Left hindlimb (tissue), 1 donor: ENCODE results near the gene CHCHD3.

Experiments used
- DNase-seq: peaks from one replicate; pipeline ENCODE4 v3.0.0-alpha.2; 2018

CHCHD3 gene

DNA sequence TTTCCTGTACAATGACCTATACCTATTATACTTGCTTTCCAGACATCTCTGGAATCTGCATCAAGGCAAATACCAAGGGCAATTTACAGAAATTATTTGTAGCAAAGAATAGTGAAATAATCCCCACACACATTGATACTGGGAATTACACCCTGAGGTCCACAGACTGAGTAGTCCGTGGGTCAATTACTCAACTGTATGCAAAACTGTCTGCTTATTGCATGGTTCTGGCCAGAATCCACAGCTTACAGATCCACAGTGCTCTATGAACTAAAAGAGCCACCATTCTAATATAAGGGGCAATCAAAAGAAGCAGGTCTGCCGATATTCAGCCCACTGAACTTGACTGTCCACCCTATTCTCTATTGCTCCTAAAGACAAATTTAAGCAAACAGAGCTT, 5.7 kb downstream of the CHCHD3 start:
- DNase-seq: no peak

DNA sequence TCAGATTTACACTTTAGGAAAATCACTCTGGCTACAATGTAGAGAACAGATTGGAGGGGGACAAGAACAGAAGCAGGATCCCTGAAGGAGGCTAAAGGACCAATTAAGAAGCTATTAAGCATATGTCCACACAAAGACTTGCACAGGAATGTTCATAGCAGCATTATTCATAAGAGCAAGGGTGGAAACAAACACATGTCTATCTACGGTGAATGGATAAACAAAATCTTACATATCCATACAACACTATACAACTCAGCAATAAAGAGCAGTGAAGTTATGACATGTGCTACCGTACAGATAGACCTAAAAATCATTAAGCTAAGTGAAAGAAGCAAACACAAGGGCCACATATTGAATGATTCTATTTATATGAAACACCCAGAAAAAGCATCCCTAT, 10.4 kb downstream of the CHCHD3 start:
- DNase-seq: no peak

GRCh38 chr7:133070562-133070961, 11.3 kb downstream of the CHCHD3 start:
- DNase-seq: no peak

DNA sequence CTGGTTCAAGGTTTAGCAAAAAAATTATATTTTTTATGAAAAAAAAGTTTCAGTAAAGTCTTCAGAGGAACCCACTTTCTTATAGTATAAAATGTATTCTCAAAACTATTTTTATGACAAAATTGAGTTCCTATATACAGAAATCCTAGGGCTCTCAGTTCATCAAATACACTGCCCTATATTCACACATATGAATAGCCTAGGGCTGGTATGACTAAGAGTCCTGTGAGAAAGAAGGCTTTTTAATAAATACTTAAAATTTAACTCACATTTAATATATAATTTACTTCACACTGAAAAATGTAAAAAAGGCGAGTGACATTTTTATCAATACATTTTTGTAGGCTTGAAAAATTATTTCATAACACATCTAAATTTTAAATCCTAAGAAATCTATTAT, 16.6 kb downstream of the CHCHD3 start:
- DNase-seq: no peak

DNA sequence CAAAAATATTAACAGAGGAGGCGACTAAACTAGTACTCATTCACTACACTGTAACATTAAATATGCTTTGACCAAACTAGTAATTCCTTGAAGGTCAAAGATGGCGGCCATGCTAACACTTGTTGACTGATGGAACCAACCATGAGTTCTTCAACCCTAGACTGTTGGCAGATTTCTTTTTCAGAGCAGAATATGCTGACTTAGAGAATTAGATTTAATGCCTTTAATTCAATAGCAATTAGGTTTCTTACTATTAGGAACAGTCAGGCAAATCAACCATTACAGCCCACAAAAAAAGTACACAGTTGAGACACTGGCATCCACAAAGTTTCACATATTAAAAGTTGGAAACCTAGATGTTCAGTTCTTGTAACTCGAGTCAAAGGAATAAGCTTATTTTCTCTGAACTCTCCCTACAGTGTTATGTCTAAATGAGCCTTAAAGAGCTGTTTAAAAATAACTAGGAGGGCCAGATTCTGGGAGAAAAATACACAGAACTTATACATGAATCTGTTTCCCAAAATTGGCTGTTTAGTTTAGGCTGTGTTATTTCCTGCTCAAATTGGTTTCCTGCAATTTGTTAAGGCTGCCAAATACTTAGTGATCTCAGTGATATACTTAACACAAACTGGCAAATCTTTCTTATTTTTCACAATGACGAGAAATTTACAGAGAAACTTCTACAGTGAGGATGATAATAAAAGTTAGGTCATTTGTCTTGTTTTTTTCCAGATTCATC, 17.6 kb downstream of the CHCHD3 start:
- no peak for DNase-seq

GRCh38 chr7:133061792-133062191, 20.1 kb downstream of the CHCHD3 start:
- no peak for DNase-seq

GRCh38 chr7:133061357-133061756, 20.5 kb downstream of the CHCHD3 start:
- DNase-seq: no peak

- DNase-seq: no peak
These were observed 21.9 kb downstream of the CHCHD3 start for GRCh38 chr7:133060004-133060403.

DNA sequence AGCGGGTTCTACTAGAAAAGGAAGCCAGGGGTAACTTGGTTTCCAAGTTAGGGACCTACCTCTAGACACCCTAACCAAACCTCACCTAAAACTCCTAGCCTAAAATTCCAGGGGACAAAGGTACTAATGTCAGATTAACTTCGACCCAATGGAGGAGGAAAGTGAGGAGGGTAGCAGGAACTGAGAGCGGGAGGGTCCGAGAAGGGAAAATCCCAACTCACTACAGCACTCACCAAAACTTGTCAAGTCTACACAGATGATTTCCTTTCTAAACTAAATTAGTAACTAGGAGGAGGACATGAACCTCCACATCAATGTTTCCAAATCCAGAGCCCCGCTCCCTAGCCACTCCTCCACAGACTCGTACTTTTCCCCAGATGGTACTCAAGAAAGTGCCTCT, 22.6 kb downstream of the CHCHD3 start:
- no peak for DNase-seq

- DNase-seq: no peak
These were observed 25.3 kb downstream of the CHCHD3 start for GRCh38 chr7:133056370-133057238.

- DNase-seq: no peak
These were observed 27.6 kb downstream of the CHCHD3 start for GRCh38 chr7:133054162-133054840.

DNA sequence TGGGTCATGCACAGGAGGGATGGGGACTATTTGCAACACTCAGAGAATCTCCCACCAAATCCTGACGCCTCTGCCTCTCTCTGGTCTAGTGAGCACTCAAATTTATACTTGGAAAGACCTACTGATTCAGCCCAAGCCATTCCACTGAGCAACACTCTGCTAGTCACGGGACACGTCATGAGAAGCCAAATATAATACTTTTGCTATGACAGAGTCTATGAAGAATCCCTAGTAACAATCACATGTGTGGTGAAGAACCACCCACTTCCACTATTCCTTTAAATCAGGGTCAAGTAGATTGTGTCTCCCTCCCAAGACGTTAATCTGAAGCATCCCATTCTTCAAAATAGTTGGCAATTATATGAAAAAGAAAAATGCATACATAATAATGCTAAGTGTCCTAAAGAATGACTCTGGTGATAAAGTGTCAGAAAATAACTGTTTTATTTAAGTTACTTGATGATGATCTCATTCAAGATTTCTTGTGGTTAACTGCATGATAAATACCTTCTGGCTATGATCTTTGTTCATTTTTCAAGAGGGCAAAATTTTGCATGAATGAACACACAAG, 28.5 kb downstream of the CHCHD3 start:
- DNase-seq: no peak

DNA sequence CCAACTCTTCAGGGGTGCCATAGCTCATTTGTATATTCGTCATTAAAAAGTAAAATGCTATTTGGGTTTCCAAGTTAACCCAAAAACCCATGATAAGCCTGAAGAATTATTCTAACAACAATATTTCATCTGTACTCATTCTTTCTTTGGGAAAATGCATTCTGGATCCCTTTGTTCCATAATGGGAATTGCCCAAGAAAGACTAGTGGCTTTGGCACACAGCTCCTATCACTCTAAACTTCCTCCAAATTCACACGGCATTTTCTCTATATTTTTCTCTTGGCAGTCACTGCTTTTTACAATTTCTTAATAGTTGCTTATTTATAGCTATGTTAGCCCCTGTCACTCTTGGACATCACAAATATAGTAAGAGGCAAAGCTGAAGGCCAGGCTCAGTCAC, 29.1 kb downstream of the CHCHD3 start:
- DNase-seq: no peak

GRCh38 chr7:133052401-133052756, 29.5 kb downstream of the CHCHD3 start:
- DNase-seq: no peak

DNA sequence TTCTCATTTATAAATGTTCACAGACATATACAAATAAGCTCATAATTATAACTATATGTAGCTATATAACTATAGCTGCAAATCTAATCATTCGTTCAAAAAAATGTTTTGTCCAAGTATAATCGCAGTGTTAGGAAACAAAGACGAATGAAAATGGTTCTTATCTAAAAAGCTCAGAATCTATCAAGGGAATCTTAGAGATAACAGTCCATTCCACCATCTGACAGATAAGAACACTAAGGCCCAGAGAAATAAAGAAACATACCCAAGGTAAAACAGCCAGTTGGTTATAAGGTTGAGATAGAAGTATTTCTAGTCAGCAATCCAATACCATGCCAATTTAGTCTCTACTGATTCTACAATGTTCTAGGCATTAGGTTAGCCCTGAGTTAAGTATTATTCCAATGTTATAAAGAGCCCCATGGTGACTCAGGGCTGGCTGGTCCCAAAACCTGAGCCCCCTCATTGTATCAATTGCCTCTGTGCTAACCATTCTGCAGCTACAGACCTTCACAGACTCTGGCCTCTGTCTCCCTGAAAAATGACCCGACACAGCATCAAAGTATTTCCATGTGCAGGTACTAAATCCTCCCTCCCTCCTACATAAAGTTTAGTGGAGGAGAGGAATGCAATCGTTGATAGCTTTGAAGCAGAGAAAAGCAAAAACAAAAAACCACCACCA, 30.0 kb downstream of the CHCHD3 start:
- no peak for DNase-seq

GRCh38 chr7:133051066-133051465, 30.8 kb downstream of the CHCHD3 start:
- DNase-seq: no peak

- DNase-seq: no peak
These were observed 31.5 kb downstream of the CHCHD3 start for GRCh38 chr7:133050200-133050995.

GRCh38 chr7:133048589-133048988, 33.3 kb downstream of the CHCHD3 start:
- DNase-seq: no peak

GRCh38 chr7:133047321-133047720, 34.6 kb downstream of the CHCHD3 start:
- DNase-seq: no peak

DNA sequence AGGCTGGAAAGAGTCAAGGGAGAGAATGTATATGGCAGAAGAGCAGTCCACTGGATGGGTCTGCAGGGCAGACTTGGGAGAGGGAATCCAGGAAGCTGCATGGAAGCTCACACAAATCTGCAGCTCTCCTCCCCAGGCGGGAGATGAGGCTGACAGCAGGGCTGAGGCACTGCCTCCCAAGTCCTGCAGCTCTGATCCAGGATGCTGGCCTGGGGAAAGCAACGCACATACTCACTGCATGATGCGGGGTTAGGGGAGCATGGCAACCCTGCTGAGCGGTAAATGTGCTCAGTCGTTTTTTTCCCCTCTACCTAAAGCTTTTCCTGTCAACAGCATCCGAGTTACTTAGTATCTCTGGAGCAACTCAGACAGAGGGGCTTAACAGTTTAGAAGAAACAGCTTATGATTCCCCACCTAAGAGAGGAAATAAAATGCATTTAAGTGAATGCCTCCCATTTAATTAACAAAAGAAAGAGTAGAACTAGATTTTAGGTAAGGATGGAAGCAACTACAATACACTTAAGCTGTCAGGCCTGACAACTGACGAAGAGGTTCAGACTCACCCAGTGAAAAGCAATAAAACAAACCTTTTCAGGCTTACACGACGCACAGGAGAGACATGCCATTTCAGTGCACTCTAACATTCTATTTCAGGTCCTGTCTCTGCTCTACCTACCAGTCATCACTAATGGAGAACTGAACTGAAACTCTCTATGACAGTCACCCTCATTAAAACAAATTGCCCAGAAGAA, 37.0 kb downstream of the CHCHD3 start:
- DNase-seq: no peak

DNA sequence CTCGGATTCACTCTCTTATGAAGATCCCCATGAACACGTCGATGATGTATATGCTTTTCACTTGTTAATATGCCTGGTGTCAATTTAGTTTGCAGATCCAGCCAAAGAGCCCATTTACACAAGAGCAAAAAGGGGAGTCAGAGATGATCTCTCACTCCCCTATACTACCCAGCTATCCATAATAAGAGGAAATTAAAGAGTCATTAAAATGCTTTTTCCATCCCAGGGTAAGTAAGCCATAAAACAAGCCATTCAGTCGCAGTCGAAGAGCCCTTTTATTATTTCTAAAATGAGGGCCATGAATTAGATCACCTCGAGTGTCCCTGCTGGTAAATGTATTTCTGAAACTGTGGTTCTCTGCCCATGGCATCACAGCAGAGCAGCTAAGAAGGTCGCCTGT, 41.2 kb downstream of the CHCHD3 start:
- DNase-seq: no peak
